Inferior parietal cortex (tissue), 1 donor: ENCODE data around the gene MYLK4.

Experiments used
- DNase-seq: peaks from one replicate; pipeline ENCODE4 v3.0.0-alpha.2; 2016; ENCODE audit errors: extremely low spot score

The MYLK4 gene

DNA sequence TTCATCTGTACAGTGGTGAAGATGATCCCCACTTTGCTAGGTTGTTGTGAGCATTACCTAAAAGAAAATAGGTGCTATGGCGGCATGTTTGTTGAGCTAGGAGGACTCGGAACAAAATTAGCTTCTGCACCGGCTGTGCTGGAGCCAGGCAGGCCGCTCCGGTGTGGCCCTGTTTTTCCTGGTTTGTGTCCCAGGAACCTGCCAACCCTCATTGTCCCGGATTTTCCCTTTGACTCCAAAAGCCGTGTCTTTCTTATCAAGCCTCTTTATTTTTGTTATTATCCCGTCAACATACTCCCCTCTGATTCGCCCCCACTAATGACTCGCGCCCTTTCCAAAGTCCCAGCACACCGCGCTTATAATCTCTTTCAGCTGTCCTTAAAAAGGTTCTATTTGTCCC lies 117.0 kb downstream of the MYLK4 start:
- DNase-seq, result no peak

DNA sequence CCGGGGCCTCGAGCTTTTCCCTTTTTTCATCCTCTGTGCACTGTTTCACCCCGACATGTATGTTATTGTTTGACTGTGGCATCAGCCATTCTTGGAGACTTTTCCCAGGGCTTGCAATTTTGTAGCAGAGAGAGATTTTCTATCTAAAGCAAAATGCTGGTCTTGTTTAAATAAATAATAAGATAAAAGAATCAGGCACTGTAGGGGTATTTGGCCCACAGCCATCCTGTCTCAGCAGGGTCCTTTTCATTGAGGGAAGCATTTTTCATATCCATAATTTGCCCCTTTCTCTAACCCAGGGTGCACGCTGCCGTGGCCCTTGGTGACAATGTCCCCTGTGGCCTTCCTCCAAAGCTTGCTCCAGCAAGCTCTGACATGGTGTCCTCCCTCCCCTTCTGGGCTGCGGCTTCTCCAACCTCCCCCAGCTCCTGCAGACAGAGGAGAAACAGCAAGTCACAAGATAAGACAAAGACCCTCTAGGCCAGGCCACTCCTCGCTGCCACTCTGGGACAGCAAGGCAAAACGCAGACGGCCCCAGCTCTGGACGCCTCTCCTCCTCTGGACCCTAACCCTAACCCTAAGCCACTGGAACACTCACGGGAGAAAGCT lies 117.6 kb downstream of the MYLK4 start:
- no peak for DNase-seq

DNA sequence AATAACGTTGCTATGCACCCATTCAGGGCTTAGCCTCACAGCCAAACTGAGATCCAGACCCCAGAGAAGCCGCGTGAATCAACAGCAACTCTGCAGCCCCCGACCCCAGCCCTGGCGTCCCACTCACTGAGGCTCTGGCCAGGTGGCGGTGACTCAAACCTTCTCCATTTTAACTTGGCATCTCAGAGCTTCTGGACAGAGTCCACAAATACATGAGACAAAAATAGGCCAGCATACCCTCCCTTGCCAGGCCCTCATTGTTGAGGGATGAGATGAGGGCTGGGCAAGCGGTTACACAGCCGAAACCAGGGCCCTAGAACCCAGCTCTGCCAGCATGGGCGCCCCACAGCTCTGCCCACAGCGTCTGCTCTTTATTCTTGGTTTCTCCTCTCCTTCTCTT lies 118.4 kb downstream of the MYLK4 start:
- DNase-seq, result no peak

DNA sequence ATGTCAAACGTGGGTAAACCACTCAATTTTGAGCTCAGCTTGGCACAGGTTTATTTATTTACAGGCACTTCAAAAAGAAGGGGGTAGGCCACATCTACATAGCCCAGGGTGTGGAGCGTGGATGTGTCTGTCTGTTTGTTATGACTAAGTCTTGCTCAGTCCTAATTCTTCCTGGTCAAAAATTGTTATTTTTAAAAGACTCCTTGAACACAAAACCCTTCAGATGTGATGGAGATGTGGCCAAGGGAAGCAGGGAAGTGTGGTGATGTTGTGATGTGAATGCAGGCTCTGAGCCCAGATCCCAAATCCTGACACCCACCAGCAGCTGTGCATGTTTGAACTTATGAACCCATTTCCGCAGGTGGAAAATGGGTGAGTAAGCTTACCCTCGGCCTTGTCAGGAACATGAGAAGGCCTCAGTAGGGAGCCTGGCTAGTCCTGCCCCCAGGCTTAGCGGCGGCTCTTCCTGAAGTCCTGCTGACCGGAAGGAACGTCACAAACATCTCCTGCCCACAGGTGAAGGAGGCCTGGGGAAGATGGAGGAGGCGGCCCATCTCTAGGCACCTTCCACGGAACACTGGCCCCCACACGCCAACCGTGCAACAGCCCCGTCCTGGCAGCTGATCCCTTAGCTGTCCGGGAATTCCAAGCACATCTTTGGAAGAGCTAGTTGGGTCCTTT lies 119.7 kb downstream of the MYLK4 start:
- no peak for DNase-seq

DNA sequence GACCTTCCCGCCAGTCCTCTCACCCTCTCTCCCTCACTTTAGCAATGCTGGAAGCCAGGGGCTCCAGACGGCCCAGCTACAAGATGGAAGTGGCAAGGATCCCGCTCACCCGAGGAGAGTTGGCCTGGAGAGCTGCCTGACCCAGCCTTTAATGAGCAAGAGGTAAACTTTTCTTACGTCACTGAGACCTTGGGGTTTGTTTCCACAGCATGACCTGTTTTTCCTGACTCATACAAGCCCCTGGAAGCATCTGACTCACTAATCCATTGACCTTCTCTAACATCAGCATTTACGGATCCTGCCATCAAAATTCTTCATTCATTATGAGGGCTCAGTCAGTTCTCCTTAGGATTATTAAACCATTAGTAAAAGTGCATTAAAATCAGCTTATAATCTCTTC lies 120.4 kb downstream of the MYLK4 start:
- DNase-seq, result no peak

DNA sequence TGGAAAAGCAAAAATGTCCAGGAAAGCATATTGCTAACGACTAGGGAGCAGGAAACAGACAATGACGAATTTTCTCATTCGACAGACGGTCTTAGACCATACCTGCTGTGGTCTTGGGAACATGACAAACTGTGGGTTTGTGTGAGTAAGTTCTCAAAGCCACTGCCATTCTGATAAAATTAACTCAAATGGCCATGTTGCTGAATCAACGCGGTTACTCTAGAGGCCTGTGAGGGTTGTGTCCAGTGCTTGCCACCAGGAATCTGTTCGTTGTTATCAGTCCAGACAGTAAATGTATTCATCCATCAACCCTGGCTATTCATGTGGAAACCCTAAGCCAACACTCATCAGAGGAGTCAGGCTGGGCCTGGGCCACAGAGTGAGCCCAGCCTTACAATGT lies 124.3 kb downstream of the MYLK4 start:
- DNase-seq, result no peak

DNA sequence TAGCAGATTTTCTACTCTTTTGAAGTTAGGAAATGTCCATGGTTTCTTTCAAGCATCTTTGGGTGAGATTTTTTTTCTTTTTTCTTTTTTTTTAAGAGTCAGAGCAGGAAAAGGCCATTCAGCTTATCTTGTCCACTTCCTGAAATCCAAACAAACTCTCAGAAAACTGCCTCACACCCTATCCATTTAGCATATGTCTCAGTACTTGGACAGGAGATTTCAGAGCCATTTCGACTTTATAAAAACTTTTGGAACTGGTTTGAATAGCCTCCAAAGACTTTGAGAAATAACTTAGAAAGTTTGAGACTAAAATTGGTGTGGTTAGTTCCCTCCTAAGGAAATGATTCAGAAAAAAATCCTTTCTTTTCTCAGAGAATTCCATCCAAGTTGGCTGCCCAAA lies 125.1 kb downstream of the MYLK4 start:
- DNase-seq, result no peak

DNA sequence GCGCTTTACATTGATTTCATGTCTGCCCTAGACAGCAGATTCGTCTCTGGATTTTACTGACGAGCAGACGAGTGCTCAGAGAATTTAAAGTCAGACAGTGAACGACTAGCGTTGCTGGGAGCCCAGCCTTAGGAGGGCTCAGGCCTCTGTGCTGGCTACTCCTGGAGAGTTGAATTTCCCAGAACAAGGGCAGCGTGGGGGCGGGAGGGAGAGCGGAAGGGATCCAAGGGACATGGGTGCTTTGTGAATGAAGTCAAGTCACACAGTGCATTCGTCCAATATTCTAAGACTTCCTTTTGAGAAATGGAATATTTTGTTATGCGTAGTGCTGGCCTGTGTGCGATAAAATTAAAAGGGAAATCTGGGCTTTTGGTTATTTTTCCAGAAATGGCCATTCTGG lies 126.5 kb downstream of the MYLK4 start:
- no peak for DNase-seq

DNA sequence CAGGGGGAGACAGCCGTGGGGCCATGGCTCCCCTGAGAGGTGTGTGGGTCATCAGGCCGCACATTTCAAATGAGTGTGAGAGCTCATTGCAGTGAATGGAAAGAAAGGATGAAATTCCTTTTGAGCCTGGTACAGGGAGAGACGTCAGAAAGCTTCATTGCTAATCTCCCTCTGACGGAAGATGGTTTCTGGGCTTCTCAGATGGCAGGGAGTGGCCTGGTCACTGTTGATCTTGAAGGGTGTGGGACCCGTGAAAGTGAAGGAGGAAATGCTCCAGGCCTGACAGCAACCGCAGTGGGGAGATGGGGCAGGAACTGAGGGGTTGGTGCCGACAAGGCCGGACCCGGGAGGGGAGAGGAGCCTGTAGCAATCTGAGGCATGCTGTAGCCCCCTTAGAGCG lies 127.4 kb downstream of the MYLK4 start:
- DNase-seq, result no peak

DNA sequence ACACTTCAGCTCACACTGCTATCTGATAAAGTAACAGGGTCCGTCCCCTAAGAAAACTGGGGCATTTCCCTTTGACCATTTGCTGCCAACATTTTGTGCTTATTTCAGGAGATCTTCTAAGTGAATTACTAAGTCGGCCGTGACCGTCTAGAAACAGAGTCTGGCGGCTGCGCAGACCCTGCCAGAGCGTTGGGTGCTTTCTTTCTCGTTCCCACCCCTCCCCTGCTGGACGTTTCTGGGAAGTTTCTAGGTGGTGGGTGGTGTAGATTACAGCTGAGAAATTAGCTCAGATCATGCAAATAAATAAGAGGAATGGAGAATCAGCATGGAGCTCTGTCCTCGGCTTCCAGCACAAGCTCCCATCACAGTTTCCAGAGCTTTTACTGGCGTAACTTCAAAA lies 128.1 kb downstream of the MYLK4 start:
- no peak for DNase-seq

DNA sequence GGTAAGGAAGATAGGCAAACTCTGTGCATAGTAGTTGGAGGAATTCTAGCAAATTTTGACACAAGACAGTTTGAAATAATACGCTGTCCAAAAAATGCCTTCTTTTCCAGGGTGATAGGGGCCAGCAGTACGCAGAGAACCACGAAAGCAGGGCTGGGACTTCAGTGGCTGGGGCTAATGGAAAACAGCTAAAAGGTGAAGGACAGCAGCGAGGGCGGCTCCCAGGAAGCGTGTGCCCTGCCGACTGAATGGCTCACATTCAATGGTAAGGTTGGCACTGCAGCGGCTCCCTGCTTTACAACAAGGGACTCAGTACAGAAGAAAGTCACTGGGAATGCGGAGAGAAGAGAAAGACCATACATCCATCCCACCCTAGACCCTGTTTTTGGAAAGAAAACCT lies 131.1 kb downstream of the MYLK4 start:
- DNase-seq, result no peak

DNA sequence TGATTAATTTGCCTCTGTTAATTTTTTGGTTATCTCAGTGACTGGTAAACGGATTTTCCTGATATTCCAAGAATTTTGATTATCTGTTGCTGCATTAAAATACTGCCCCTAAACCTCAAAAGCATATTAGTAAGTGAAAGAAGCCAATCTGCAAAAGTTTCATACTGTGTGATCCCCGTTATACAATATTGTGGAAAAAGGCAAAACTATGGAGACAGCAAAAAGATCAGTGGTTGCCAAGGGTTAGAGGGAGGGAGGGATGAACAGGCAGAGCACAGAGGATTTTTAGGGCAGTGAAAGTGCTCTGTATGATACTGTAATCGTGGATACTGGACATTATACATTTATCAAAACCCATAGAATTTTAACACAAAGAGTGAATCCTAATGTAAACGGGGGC lies 133.0 kb downstream of the MYLK4 start:
- no peak for DNase-seq

DNA sequence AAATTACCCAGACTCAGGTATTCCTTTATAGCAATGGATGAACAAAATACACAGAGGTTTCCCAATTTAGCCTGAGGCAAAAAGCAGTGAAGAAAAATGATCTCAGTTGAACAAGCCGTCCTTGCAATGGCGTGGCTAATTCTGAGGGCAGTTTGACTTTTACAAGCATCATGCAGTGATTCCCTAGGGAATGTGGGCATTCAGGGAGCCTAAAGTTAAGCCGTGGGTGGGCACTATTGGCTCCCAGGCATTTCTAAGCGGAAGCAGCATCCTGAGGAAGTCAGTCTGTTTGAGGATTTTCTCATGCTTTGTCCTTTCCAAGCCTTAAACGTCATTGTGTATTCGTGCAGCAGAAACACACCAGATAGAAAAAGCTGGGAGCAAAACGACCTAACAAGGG lies 133.9 kb downstream of the MYLK4 start:
- no peak for DNase-seq

DNA sequence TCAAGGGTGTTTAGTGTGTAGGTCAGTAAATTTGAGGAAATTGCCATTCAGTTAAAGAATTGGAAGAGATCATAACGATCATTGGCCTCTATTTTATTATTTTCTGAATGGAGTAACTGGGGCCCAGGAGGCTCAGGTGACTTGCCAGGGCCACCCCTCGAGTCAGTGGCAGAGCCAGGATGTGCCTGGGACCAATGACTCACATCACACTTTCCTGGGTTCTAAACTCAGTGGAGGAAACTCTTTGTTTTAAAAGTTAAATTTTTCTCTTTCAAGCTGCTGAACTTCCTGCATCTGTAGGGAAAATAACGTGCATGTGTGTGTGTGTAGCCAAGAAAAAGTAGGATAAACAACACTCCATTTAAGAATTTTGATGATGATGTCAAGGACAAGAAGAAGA lies 135.5 kb downstream of the MYLK4 start:
- no peak for DNase-seq

DNA sequence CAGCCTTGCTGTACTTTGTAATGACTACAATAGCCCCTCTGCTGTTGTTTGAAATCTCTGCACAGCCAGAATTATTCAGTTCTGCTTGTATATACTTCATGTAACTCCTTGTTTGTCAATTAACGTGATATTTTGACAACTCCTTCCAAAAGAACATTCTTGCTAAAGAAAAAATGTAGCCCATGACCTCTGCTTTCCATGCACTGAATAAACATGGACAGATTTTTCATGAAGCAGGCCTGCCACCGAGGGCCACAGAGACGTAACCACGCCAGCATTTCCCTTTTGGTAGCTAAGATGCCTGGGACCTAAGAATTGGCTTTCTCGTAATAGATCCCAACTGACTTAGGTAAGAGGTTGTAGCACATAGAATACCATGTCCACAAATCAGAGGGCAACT lies 135.9 kb downstream of the MYLK4 start:
- no peak for DNase-seq

DNA sequence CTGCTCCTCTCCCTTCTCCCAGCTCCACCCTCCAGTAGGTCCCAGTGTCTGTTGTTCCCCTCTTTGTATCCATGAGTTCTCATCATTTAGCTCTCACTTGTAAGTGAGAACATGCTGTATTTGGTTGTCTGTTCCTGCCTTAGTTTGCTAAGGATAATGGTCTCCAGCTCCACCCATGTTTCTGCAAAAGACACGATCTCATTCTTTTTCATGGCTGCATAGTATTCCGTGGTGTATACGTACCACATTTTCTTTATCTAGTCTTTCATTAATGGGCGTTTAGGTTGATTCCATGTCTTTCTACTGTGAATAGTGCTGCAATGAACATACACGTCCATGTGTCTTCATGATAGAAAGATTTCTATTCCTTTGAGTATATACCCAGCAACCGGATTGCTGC lies 136.6 kb downstream of the MYLK4 start:
- DNase-seq, result no peak
